ENCODE measurements around the gene AOPEP. TPM values are rescaled to one million over a fixed set of nuclear protein-coding genes. Genes with fewer than 3 reads are reported as not detected.

AOPEP gene, protein sequence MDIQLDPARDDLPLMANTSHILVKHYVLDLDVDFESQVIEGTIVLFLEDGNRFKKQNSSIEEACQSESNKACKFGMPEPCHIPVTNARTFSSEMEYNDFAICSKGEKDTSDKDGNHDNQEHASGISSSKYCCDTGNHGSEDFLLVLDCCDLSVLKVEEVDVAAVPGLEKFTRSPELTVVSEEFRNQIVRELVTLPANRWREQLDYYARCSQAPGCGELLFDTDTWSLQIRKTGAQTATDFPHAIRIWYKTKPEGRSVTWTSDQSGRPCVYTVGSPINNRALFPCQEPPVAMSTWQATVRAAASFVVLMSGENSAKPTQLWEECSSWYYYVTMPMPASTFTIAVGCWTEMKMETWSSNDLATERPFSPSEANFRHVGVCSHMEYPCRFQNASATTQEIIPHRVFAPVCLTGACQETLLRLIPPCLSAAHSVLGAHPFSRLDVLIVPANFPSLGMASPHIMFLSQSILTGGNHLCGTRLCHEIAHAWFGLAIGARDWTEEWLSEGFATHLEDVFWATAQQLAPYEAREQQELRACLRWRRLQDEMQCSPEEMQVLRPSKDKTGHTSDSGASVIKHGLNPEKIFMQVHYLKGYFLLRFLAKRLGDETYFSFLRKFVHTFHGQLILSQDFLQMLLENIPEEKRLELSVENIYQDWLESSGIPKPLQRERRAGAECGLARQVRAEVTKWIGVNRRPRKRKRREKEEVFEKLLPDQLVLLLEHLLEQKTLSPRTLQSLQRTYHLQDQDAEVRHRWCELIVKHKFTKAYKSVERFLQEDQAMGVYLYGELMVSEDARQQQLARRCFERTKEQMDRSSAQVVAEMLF
- polyA plus RNA-seq = 10 to 100 TPM; 22.9 to 42.5 (median 31.5) TPM

DNA sequence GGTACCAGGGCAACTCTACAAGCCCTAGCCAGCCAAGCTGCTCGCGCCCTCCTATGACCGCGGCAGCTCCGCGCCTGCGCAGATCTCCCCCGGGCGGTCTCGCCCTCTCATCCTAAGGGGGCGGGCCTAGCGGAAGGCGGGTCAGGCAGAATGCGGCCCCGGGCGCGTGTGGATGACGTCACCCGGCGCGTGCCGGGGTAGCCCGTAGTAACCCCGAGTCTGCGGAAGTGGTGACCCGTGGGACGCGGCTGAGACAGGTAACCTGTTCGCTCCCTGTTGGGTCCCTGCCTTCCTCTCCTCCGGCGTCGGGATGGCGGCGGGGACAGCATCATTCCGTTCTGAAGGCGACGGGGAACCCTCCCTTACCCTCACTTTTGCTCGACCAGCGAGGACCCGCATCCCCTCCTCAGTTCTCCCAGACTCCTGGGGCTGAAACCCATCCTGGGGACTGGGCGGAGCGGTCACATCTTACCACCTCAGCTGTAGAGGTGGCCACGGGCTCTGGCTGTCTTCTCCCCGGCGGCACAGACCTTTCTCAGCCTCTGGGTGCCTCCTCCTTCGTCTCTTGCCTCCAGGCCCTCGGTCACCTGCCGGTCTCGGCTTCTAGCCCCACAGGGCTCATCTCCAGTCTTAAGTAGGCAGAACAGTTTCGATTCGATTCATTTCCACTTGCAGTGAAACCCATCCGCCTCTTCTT lies at the start of gene AOPEP:
Gene AOPEP, plus strand, starts transcription at position 205 of the 697 bp plus-strand sequence. CDS start 33,085 bp downstream, outside the sequence.
- 0 to 1% (median 1%) methylated on average over 47 to 52 of the region's 52 CpGs for WGBS, 3 donors
- H3K27ac ChIP-seq (ENCODE audit: low read depth, low read length) = peak within 1 kb of the TSS; percentile 33

- H3K27ac ChIP-seq (ENCODE audit: low read depth, low read length) = no peak overlapping the region
- WGBS, 3 donors = 60 to 80% (median 63%) methylated on average over 4 of the region's 4 CpGs
These were observed 48.6 kb upstream of the AOPEP start for GRCh38 chr9:94677929-94678328.

- no peak overlapping the region for H3K27ac ChIP-seq (ENCODE audit: low read depth, low read length)
- WGBS, 3 donors = 75 to 93% (median 91%) methylated on average over 8 of the region's 8 CpGs
These were observed 46.9 kb upstream of the AOPEP start for GRCh38 chr9:94679587-94679986.

GRCh38 chr9:94680020-94680419 lies 46.5 kb upstream of the AOPEP start:
- H3K27ac ChIP-seq (ENCODE audit: low read depth, low read length) = no peak overlapping the region
- 82 to 98% (median 95%) methylated on average over 1 of the region's 1 CpG for WGBS, 3 donors

- 75 to 79% (median 77%) methylated on average over 2 of the region's 2 CpGs for WGBS, 3 donors
- H3K27ac ChIP-seq (ENCODE audit: low read depth, low read length) = no peak overlapping the region
These were observed 45.9 kb upstream of the AOPEP start for GRCh38 chr9:94680621-94681020.

DNA sequence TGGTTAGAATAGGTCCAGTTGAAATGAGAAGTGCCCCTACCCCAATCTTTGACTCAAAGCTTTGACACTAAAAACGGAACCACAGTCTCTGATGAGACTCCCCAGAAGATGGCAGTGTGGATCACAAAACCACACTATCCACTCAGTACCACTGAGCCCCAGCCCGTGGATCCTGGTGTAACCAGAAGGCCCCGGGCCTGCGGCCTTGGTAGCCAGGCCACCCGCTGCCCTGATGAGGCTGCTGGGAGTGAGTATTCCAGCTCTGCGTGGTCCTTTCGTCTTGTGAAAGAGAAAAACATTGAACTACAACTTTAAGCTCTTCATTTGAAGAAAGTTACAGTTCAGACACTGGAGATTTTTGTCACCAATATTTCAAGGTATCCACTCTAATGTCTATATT lies 45.0 kb upstream of the AOPEP start:
- H3K27ac ChIP-seq (ENCODE audit: low read depth, low read length) = no peak overlapping the region
- WGBS, 3 donors = 8 to 18% (median 11%) methylated on average over 7 of the region's 7 CpGs

DNA sequence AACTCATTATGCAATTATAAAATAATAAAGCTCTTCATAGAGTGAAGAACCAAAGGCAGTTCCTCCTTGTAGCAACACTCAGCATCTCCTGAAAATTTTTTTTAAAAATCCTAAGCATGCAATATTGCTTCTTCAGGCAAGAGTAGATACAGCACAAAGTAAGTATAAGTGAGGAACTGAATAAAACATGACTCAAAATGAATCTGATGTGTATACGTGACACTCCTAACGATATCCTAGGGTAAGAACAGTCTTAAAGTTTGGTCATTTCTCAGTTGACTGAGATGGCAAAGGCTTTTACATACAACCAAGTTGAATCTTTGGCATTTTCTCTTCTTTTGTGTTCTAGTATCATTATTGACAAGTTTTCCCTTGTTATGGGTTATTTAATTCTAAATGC lies 41.1 kb upstream of the AOPEP start:
- H3K27ac ChIP-seq (ENCODE audit: low read depth, low read length) = no peak overlapping the region
- 85 to 97% (median 93%) methylated on average over 2 of the region's 2 CpGs for WGBS, 3 donors

DNA sequence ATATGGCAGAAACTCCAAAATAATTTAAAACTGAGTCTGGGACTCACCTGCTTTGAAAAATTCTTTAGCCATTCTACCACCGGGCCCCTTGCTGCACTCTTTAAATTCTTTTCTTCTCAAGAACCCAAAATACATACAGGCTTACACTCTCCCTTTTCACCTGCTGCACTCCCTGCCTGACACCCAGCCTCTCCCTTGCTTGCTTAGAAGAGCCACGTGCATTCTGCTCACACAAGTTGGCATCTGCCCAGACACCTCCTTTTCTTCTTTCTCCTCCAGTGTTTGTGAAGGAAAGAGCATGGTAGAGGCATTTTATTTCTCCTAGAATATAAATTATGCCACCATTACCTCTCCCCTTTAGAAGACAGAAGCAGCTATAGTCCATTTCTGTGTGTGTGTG lies 39.0 kb upstream of the AOPEP start:
- WGBS, 3 donors = 65 to 72% (median 68%) methylated on average over 2 of the region's 2 CpGs
- H3K27ac ChIP-seq (ENCODE audit: low read depth, low read length) = no peak overlapping the region

GRCh38 chr9:94690344-94690743 lies 36.2 kb upstream of the AOPEP start:
- H3K27ac ChIP-seq (ENCODE audit: low read depth, low read length) = no peak overlapping the region
- WGBS, 3 donors = 86 to 92% (median 89%) methylated on average over 9 of the region's 9 CpGs

DNA sequence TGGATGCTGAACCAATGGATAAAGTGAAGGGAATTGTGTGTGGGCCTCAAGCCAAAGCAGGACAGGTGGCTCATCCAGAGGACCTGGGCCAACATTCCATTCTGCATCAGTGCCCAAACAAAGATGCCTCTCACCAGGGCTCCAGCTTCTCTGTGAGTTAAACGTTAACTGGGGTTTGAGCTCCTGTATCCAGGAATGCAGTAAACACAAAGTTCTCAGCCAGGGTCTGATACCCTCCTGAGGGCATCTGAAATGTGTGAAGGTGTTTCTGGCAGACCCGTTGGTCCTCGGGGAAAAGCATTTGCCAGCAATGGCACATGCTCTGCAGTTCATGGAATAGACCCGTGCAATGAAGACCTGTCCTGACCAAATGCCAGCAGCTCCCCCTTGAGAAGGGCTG lies 33.9 kb upstream of the AOPEP start:
- 25 to 81% (median 79%) methylated on average over 4 of the region's 4 CpGs for WGBS, 3 donors
- no peak overlapping the region for H3K27ac ChIP-seq (ENCODE audit: low read depth, low read length)

GRCh38 chr9:94693485-94694204 lies 32.9 kb upstream of the AOPEP start:
- H3K27ac ChIP-seq (ENCODE audit: low read depth, low read length) = no peak overlapping the region
- WGBS, 3 donors = 49 to 78% (median 74%) methylated on average over 8 of the region's 8 CpGs

- 51 to 77% (median 74%) methylated on average over 5 of the region's 5 CpGs for WGBS, 3 donors
- H3K27ac ChIP-seq (ENCODE audit: low read depth, low read length) = no peak overlapping the region
These were observed 30.0 kb upstream of the AOPEP start for GRCh38 chr9:94696545-94696944.

GRCh38 chr9:94697972-94698581 lies 28.4 kb upstream of the AOPEP start:
- H3K27ac ChIP-seq (ENCODE audit: low read depth, low read length) = no peak overlapping the region
- WGBS, 3 donors = 67 to 82% (median 67%) methylated on average over 5 of the region's 5 CpGs

GRCh38 chr9:94699715-94700373 lies 26.7 kb upstream of the AOPEP start:
- H3K27ac ChIP-seq (ENCODE audit: low read depth, low read length) = no peak overlapping the region
- WGBS, 3 donors = 70 to 95% (median 92%) methylated on average over 4 of the region's 4 CpGs

GRCh38 chr9:94700445-94700844 lies 26.1 kb upstream of the AOPEP start:
- WGBS, 3 donors = 86 to 94% (median 94%) methylated on average over 3 of the region's 3 CpGs
- H3K27ac ChIP-seq (ENCODE audit: low read depth, low read length) = no peak overlapping the region

- H3K27ac ChIP-seq (ENCODE audit: low read depth, low read length) = no peak overlapping the region
- 48 to 57% (median 55%) methylated on average over 4 of the region's 4 CpGs for WGBS, 3 donors
These were observed 22.9 kb upstream of the AOPEP start for GRCh38 chr9:94703488-94704140.

- WGBS, 3 donors = 76 to 81% (median 79%) methylated on average over 7 of the region's 7 CpGs
- no peak overlapping the region for H3K27ac ChIP-seq (ENCODE audit: low read depth, low read length)
These were observed 21.3 kb upstream of the AOPEP start for GRCh38 chr9:94705162-94705702.

Measured in adipose tissue (tissue), 3 donors.